CD4-positive, alpha-beta T cell treated with Interferon gamma for 1 hour (primary cell): ENCODE measurements around the gene WIPF2.

Source experiments
- DNase-seq: peaks from one replicate; pipeline ENCODE4 v3.0.0-alpha.2; 2020

WIPF2 gene

GRCh38 chr17:40329839-40330794 is 111.0 kb downstream of the WIPF2 start:
- DNase-seq = peak; percentile 74

GRCh38 chr17:40330850-40331470 is 111.9 kb downstream of the WIPF2 start:
- DNase-seq = no peak

GRCh38 chr17:40331743-40332641 is 112.9 kb downstream of the WIPF2 start:
- DNase-seq = no peak
